ENCODE data around the gene TANGO2.

- TF ChIP-seq CTCF (IDR thresholded peaks at IDR 0.05; ENCODE audit: borderline replicate concordance, extremely low read depth, low read length, poor library complexity, severe bottlenecking) (no peak), EZH2 (IDR thresholded peaks at IDR 0.05; ENCODE audit: borderline replicate concordance, low read depth, low read length, severe bottlenecking) (no peak)
Measured at GRCh38 chr22:20012741-20013331, 8.1 kb upstream of the TANGO2 start.
